ENCODE data around the gene RAI1. TPM values are rescaled to one million over a fixed set of nuclear protein-coding genes. Genes with fewer than 3 reads are reported as not detected.
A peak's percentile ranks its signal among the peaks of the same experiment; 100 is the strongest.

The RAI1 gene
- total and polyA plus RNA-seq, 2 of the 13 experiments (the other 11 are each of a cell fraction or from before 2014, with no cell fraction given): 3.4 to 5.2 TPM

- TF ChIP-seq HIVEP1 (CRISPR knock-in tag; IDR thresholded peaks at IDR 0.05) (peak; percentile 67), KLF13 (CRISPR knock-in tag; IDR thresholded peaks at IDR 0.05) (no peak; the same call in 1 of the 2 replicates), TEF (CRISPR knock-in tag; IDR thresholded peaks at IDR 0.05) (no peak), ZFP82 (CRISPR knock-in tag; IDR thresholded peaks at IDR 0.05; ENCODE audit: borderline replicate concordance) (peak; percentile 43; the same call in 1 of the 2 replicates), RELA (CRISPR knock-in tag; IDR thresholded peaks at IDR 0.05) (0 out of 2 replicates have a peak, but pooled peaks have one; percentile 37), NFAT5 (CRISPR knock-in tag; IDR thresholded peaks at IDR 0.05) (no peak), ZNF20 (CRISPR knock-in tag; IDR thresholded peaks at IDR 0.05) (peak; percentile 65; the same call in 1 of the 2 replicates), USF2 (IDR thresholded peaks at IDR 0.05; ENCODE audit: low read depth, low read length) (peak; percentile 27; the same call in 1 of the 2 replicates), USF2 (CRISPR knock-in tag; IDR thresholded peaks at IDR 0.05; ENCODE audit: borderline replicate concordance) (peak; percentile 66; the same call in 1 of the 2 replicates), ZNF7 (CRISPR knock-in tag; IDR thresholded peaks at IDR 0.05) (no peak; the same call in 1 of the 2 replicates), CENPX (CRISPR knock-in tag; IDR thresholded peaks at IDR 0.05) (no peak), ZSCAN29 (CRISPR knock-in tag; conservative IDR thresholded peaks at IDR 0.05) (peak; percentile 27; the same call in 1 of the 2 replicates), ZNF740 (CRISPR knock-in tag; IDR thresholded peaks at IDR 0.05) (0 out of 2 replicates have a peak, but pooled peaks have one; percentile 31), TSC22D2 (CRISPR knock-in tag; IDR thresholded peaks at IDR 0.05; ENCODE audit: borderline replicate concordance) (no peak; the same call in 1 of the 2 replicates), HOXA9 (CRISPR knock-in tag; IDR thresholded peaks at IDR 0.05; ENCODE audit: borderline replicate concordance) (peak; percentile 74; the same call in 1 of the 2 replicates), SRSF4 (IDR thresholded peaks at IDR 0.05; ENCODE audit: low read depth, low read length, poor library complexity, severe bottlenecking) (no peak), ZNF883 (CRISPR knock-in tag; IDR thresholded peaks at IDR 0.05; ENCODE audit: not compliant biosample characterization) (peak; percentile 86), IRF1 (CRISPR knock-in tag; IDR thresholded peaks at IDR 0.05; ENCODE audit: low read depth) (no peak)
These were observed 158.8 kb downstream of the RAI1 start (continued) for GRCh38 chr17:17839791-17840707.

Data from HepG2 (cell line).